ENCODE data around the gene LST1. TPM values are rescaled to one million over a fixed set of nuclear protein-coding genes. Genes with fewer than 3 reads are reported as not detected.

The LST1 gene
- total RNA-seq, 1 experiment from 2014 or later, result not detected

DNA sequence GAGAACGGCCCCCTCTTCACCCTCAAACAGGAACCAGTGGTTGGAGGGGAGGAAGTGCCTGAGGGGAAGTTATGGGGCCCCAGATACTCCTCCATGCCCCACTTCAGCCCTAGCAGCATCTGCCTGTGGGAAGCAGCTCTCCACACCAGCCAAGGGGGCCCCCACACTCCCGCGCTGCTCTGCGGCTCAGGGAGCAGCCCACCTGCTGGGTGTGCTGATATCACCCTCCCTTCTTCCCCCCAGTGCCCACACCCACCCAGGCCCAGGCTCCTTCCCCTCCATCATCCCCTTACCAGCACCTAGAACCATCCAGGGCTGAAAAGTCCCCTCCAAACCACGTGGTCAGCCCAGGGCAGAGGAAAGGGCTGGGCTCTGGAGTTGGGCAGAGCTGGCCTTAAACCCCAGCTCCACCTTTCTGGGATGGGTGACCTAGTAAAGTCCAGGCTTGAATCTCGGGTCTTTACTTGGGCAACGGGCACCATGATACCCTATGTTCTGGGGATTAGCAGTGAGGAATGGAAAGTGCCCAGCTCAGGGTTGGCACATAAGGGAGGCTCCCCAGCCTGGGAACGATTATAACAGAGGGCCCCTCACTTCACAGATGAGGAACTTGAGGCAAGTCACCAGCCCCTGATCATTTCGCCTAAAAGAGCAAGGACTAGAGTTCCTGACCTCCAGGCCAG, 663 bp downstream of the LST1 start:
- H3K4me1 ChIP-seq (ENCODE audit: control insufficient read depth, insufficient read depth, low read length), result 0 out of 2 replicates have a peak, but pooled peaks cover 3% of the 10 kb centered on the region
- intact Hi-C loops (cut with micrococcal nuclease; ENCODE audit: unreplicated experiment), result no loop called here
- CTCF ChIA-PET, result interaction anchor here (1.5 kb wide), 1 partner anchor 36 kb away, joined by 7 read pairs; no protein-coding TSS in a partner anchor
- in situ Hi-C loops (cut with HindIII; ENCODE audit: low pct_unique_long_range_greater_than_20kb, low sequenced_read_pairs), result no loop called here
- H3K27ac ChIP-seq (ENCODE audit: low read length), result no peak overlapping the region
- BruUV-seq (replicated peaks), result no TSS peak
- H3K9me3 ChIP-seq (ENCODE audit: control insufficient read depth, insufficient read depth, low read depth, low read length), result no peaks in the 10 kb centered on the region
- no peak for TF ChIP-seq POLR2AphosphoS5 (IDR thresholded peaks at IDR 0.05; ENCODE audit: low read depth, low read length)
- TF ChIP-seq, protein P1, sequence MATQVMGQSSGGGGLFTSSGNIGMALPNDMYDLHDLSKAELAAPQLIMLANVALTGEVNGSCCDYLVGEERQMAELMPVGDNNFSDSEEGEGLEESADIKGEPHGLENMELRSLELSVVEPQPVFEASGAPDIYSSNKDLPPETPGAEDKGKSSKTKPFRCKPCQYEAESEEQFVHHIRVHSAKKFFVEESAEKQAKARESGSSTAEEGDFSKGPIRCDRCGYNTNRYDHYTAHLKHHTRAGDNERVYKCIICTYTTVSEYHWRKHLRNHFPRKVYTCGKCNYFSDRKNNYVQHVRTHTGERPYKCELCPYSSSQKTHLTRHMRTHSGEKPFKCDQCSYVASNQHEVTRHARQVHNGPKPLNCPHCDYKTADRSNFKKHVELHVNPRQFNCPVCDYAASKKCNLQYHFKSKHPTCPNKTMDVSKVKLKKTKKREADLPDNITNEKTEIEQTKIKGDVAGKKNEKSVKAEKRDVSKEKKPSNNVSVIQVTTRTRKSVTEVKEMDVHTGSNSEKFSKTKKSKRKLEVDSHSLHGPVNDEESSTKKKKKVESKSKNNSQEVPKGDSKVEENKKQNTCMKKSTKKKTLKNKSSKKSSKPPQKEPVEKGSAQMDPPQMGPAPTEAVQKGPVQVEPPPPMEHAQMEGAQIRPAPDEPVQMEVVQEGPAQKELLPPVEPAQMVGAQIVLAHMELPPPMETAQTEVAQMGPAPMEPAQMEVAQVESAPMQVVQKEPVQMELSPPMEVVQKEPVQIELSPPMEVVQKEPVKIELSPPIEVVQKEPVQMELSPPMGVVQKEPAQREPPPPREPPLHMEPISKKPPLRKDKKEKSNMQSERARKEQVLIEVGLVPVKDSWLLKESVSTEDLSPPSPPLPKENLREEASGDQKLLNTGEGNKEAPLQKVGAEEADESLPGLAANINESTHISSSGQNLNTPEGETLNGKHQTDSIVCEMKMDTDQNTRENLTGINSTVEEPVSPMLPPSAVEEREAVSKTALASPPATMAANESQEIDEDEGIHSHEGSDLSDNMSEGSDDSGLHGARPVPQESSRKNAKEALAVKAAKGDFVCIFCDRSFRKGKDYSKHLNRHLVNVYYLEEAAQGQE (IDR thresholded peaks at IDR 0.05; ENCODE audit: insufficient read depth in 1 of 2, low read depth in 2 of 2, low read length in 1 of 2), result no peak
- no peak for TF ChIP-seq TCF7L2 (IDR thresholded peaks at IDR 0.05; ENCODE audit: low read depth, low read length)
- TF ChIP-seq, protein P2, sequence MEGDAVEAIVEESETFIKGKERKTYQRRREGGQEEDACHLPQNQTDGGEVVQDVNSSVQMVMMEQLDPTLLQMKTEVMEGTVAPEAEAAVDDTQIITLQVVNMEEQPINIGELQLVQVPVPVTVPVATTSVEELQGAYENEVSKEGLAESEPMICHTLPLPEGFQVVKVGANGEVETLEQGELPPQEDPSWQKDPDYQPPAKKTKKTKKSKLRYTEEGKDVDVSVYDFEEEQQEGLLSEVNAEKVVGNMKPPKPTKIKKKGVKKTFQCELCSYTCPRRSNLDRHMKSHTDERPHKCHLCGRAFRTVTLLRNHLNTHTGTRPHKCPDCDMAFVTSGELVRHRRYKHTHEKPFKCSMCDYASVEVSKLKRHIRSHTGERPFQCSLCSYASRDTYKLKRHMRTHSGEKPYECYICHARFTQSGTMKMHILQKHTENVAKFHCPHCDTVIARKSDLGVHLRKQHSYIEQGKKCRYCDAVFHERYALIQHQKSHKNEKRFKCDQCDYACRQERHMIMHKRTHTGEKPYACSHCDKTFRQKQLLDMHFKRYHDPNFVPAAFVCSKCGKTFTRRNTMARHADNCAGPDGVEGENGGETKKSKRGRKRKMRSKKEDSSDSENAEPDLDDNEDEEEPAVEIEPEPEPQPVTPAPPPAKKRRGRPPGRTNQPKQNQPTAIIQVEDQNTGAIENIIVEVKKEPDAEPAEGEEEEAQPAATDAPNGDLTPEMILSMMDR (IDR thresholded peaks at IDR 0.05), result no peak
- no peak for TF ChIP-seq SIN3A (IDR thresholded peaks at IDR 0.05; ENCODE audit: borderline replicate concordance, insufficient read depth, low read depth, low read length)
- POLR2A ChIA-PET, result no interaction called here
- ATAC-seq, result no peak
- no peaks in the 10 kb centered on the region for H3K36me3 ChIP-seq (ENCODE audit: control insufficient read depth, insufficient read depth, low read length)
- no peak overlapping the region for H3K4me3 ChIP-seq (ENCODE audit: low read depth in 2 of 2, low read length in 2 of 2)
- no peak for DNase-seq (ENCODE audit: low read depth, low spot score)
- no peaks in the 10 kb centered on the region for H3K27me3 ChIP-seq (ENCODE audit: control insufficient read depth, insufficient read depth, low read length)

DNA sequence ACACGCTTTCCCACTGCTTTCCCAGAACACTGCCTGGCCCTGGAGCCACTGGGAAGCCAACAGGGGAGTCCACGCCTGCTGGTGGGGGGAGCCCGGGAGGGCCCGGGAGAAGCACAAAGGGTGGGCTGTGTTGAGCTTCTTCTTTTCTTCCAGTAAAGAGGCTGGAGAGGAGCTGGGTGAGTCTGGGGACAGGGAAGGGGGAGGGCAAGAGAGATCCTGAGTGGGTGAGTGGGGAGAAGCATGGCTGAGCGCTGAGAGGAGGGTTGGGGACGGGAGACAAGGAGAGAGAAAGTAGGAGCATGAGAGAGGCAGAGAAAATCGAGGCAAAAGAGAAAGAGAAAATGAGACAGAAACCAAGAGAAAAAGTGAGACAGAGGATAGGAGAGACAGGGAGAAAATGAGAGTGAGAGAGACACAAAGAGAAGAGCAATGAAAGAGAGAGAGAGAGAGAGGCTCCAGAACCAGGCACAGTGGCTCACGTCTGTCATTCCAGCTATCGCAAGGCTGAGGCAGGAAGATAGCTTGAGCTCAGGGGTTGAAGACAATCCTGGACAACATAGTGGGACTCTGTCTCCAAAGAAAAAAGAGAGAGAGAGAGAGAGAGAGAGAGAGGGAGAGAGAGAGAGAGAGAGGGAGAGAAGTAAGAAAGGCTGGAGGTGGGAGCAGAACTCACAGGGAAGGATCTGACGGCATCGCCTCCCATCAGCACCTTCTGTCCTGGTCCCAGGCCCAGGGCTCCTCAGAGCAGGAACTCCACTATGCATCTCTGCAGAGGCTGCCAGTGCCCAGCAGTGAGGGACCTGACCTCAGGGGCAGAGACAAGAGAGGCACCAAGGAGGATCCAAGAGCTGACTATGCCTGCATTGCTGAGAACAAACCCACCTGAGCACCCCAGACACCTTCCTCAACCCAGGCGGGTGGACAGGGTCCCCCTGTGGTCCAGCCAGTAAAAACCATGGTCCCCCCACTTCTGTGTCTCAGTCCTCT, 2.0 kb downstream of the LST1 start:
- no peaks in the 10 kb centered on the region for H3K27me3 ChIP-seq (ENCODE audit: control insufficient read depth, insufficient read depth, low read length)
- no peak for ATAC-seq
- no peaks in the 10 kb centered on the region for H3K4me1 ChIP-seq (ENCODE audit: control insufficient read depth, insufficient read depth, low read length)
- H3K9me3 ChIP-seq (ENCODE audit: control insufficient read depth, insufficient read depth, low read depth, low read length), result no peaks in the 10 kb centered on the region
- H3K36me3 ChIP-seq (ENCODE audit: control insufficient read depth, insufficient read depth, low read length), result no peaks in the 10 kb centered on the region
- no peak for TF ChIP-seq SIN3A (IDR thresholded peaks at IDR 0.05; ENCODE audit: borderline replicate concordance, insufficient read depth, low read depth, low read length)
- TF ChIP-seq, protein P2 (IDR thresholded peaks at IDR 0.05), result no peak
- no peak for TF ChIP-seq TCF7L2 (IDR thresholded peaks at IDR 0.05; ENCODE audit: low read depth, low read length)
- no peak for TF ChIP-seq POLR2AphosphoS5 (IDR thresholded peaks at IDR 0.05; ENCODE audit: low read depth, low read length)
- H3K4me3 ChIP-seq (ENCODE audit: low read depth in 2 of 2, low read length in 2 of 2), result no peak overlapping the region
- intact Hi-C loops (cut with micrococcal nuclease; ENCODE audit: unreplicated experiment) (no loop called here), in situ Hi-C loops (cut with HindIII; ENCODE audit: low pct_unique_long_range_greater_than_20kb, low sequenced_read_pairs) (no loop called here)
- DNase-seq (ENCODE audit: low read depth, low spot score), result no peak
- no TSS peak for BruUV-seq (replicated peaks)
- no peak overlapping the region for H3K27ac ChIP-seq (ENCODE audit: low read length)
- ChIA-PET CTCF (interaction anchor here (0.5 to 1.5 kb wide), 2 partner anchors 37 to 38 kb away, joined by 3 to 7 read pairs; no protein-coding TSS in a partner anchor), POLR2A (interaction anchor here (0.6 to 0.9 kb wide), 2 partner anchors 31 to 48 kb away, joined by 4 to 6 read pairs; no protein-coding TSS in a partner anchor)
